Measurements from ENCODE around the gene PLXDC2. TPM values are rescaled to one million over a fixed set of nuclear protein-coding genes. Genes with fewer than 3 reads are reported as not detected.

PLXDC2 gene
- total and polyA plus RNA-seq, 2 donors (not counting 1 experiment from before 2014, with no cell fraction given) = 0.07 TPM

DNA sequence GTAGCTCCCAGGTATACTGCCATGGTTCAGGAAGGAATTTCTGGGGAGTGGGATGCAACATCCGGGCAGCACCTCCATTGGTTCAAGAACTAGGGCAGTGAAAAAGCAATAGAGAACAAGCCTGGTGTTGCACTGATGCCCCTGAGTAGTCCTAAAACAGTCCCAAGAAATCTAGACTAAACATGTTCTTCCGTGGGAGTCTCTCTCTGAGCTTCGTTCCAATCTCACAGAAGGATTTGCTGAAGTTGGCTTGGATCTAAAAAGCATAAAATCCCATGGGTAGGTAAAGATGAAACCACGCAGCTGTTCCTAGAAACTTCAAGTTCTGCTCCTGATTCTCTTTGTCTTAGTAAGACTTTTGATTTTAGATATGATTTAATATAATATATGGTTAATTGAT is 154.5 kb downstream of the PLXDC2 start:
- Histone ChIP-seq H2AFZ (ENCODE audit: insufficient read depth, low read depth, low read length, poor library complexity, severe bottlenecking) (no peak overlapping the region), H4K20me1 (ENCODE audit: control insufficient read depth, insufficient read depth, low read length, poor library complexity, severe bottlenecking) (no peaks in the 10 kb centered on the region), H3K27ac (ENCODE audit: low read length in 2 of 2) (no peak overlapping the region), H3K4me1 (ENCODE audit: control insufficient read depth in 2 of 2, insufficient read depth in 2 of 2, low read length in 2 of 2) (no peaks in the 10 kb centered on the region), H3K36me3 (replicated peaks in 1 of 2; ENCODE audit: control extremely low read depth in 1 of 2, control insufficient read depth in 1 of 2, extremely low read depth in 1 of 2, insufficient read depth in 2 of 2, low read length in 1 of 2) (no peaks in the 10 kb centered on the region), H3K27me3 (replicated peaks in 1 of 4; ENCODE audit: control extremely low read depth in 1 of 4, control insufficient read depth in 3 of 4, insufficient read depth in 4 of 4, low read length in 3 of 4) (no peaks in the 10 kb centered on the region), H3K4me2 (replicated peaks; ENCODE audit: low read depth, low read length, poor library complexity, severe bottlenecking) (no peak overlapping the region), H3K79me2 (ENCODE audit: control insufficient read depth, insufficient read depth, low read length) (no peaks in the 10 kb centered on the region), H3K9me3 (ENCODE audit: control extremely low read depth in 1 of 3, control insufficient read depth in 2 of 3, insufficient read depth in 1 of 3, low read length in 2 of 3) (no peaks in the 10 kb centered on the region), H3K9ac (ENCODE audit: low read length) (no peak overlapping the region), H3K4me3 (ENCODE audit: control extremely low read depth in 1 of 5, extremely low read depth in 1 of 5, insufficient read depth in 1 of 5, low read depth in 2 of 5, low read length in 4 of 5) (no peak overlapping the region)
- TF ChIP-seq, protein P1, sequence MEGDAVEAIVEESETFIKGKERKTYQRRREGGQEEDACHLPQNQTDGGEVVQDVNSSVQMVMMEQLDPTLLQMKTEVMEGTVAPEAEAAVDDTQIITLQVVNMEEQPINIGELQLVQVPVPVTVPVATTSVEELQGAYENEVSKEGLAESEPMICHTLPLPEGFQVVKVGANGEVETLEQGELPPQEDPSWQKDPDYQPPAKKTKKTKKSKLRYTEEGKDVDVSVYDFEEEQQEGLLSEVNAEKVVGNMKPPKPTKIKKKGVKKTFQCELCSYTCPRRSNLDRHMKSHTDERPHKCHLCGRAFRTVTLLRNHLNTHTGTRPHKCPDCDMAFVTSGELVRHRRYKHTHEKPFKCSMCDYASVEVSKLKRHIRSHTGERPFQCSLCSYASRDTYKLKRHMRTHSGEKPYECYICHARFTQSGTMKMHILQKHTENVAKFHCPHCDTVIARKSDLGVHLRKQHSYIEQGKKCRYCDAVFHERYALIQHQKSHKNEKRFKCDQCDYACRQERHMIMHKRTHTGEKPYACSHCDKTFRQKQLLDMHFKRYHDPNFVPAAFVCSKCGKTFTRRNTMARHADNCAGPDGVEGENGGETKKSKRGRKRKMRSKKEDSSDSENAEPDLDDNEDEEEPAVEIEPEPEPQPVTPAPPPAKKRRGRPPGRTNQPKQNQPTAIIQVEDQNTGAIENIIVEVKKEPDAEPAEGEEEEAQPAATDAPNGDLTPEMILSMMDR (IDR thresholded peaks at IDR 0.05) = no peak
- no peak for TF ChIP-seq EZH2 (IDR thresholded peaks at IDR 0.05; ENCODE audit: borderline replicate concordance, insufficient read depth, low read depth, low read length, poor library complexity, severe bottlenecking)
- Mint-ChIP-seq H3K27ac (no peak overlapping the region), H3K27me3 (no peaks in the 10 kb centered on the region), H3K4me1 (no peaks in the 10 kb centered on the region), H3K9me3 (ENCODE audit: insufficient read depth) (no peaks in the 10 kb centered on the region), H3K4me3 (no peak overlapping the region)
- WGBS (ENCODE audit: insufficient coverage) = 94% methylated on average over 2 of the region's 4 CpGs
- intact Hi-C loops (cut with micrococcal nuclease) = no loop called here
- ATAC-seq (ENCODE audit: low read depth) (no peak), DNase-seq (no peak)
- CTCF ChIA-PET = no interaction called here
- POLR2A ChIA-PET = no interaction called here

DNA sequence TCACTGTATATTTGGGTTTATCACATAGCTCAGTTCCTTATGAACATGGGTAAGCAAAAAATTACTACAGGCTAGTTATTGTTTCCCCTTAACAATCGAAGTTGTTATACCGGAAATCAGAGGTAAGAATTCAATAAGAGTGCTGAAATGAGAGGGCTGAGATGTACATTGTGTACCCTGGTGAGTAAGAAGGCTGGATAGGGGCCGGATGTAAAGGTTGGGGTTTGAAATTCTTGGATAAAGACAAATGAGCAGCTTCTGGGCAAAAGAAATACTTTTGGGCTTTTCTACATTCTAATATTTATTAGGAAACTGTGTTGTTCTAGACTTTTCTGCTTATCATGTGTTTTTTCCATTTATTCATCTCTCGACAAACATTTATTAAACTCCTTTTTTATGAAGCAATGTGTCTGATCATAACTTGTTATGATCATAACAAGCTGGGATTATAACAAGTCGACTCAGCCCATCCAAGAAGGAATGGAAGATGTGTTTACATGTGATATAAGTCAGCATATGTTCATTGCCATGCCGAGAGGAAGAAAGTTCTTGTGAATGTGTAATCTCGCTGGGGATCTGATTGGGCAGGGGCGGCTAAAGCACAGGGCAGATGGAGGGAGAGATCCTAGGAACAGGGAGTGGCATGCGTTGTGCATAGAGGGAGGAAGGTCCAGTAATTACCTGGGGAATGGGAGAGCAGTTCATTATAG is 155.3 kb downstream of the PLXDC2 start:
- H3K79me2 ChIP-seq (ENCODE audit: control insufficient read depth, insufficient read depth, low read length) = no peaks in the 10 kb centered on the region
- no peak overlapping the region for H3K27ac ChIP-seq (ENCODE audit: low read length in 2 of 2)
- ChIA-PET POLR2A (no interaction called here), CTCF (no interaction called here)
- Mint-ChIP-seq H3K9me3 (ENCODE audit: insufficient read depth) (no peaks in the 10 kb centered on the region), H3K27ac (no peak overlapping the region), H3K27me3 (no peaks in the 10 kb centered on the region), H3K4me3 (no peak overlapping the region), H3K4me1 (no peaks in the 10 kb centered on the region)
- intact Hi-C loops (cut with micrococcal nuclease) = no loop called here
- H3K9me3 ChIP-seq (ENCODE audit: control extremely low read depth in 1 of 3, control insufficient read depth in 2 of 3, insufficient read depth in 1 of 3, low read length in 2 of 3) = no peaks in the 10 kb centered on the region
- DNase-seq (no peak), ATAC-seq (ENCODE audit: low read depth) (no peak)
- no peaks in the 10 kb centered on the region for H4K20me1 ChIP-seq (ENCODE audit: control insufficient read depth, insufficient read depth, low read length, poor library complexity, severe bottlenecking)
- H3K9ac ChIP-seq (ENCODE audit: low read length) = no peak overlapping the region
- TF ChIP-seq, protein P1 (IDR thresholded peaks at IDR 0.05) = no peak
- no peak for TF ChIP-seq EZH2 (IDR thresholded peaks at IDR 0.05; ENCODE audit: borderline replicate concordance, insufficient read depth, low read depth, low read length, poor library complexity, severe bottlenecking)
- WGBS (ENCODE audit: insufficient coverage) = 78% methylated on average over 6 of the region's 9 CpGs
- no peaks in the 10 kb centered on the region for H3K27me3 ChIP-seq (replicated peaks in 1 of 4; ENCODE audit: control extremely low read depth in 1 of 4, control insufficient read depth in 3 of 4, insufficient read depth in 4 of 4, low read length in 3 of 4)
- no peak overlapping the region for H3K4me2 ChIP-seq (replicated peaks; ENCODE audit: low read depth, low read length, poor library complexity, severe bottlenecking)
- H2AFZ ChIP-seq (ENCODE audit: insufficient read depth, low read depth, low read length, poor library complexity, severe bottlenecking) = no peak overlapping the region
- H3K4me3 ChIP-seq (ENCODE audit: control extremely low read depth in 1 of 5, extremely low read depth in 1 of 5, insufficient read depth in 1 of 5, low read depth in 2 of 5, low read length in 4 of 5) = no peak overlapping the region
- H3K36me3 ChIP-seq (replicated peaks in 1 of 2; ENCODE audit: control extremely low read depth in 1 of 2, control insufficient read depth in 1 of 2, extremely low read depth in 1 of 2, insufficient read depth in 2 of 2, low read length in 1 of 2) = no peaks in the 10 kb centered on the region
- H3K4me1 ChIP-seq (ENCODE audit: control insufficient read depth in 2 of 2, insufficient read depth in 2 of 2, low read length in 2 of 2) = no peaks in the 10 kb centered on the region

Measured in B cell (primary cell).